ENCODE results near the gene TWF2.

TWF2 gene

DNA sequence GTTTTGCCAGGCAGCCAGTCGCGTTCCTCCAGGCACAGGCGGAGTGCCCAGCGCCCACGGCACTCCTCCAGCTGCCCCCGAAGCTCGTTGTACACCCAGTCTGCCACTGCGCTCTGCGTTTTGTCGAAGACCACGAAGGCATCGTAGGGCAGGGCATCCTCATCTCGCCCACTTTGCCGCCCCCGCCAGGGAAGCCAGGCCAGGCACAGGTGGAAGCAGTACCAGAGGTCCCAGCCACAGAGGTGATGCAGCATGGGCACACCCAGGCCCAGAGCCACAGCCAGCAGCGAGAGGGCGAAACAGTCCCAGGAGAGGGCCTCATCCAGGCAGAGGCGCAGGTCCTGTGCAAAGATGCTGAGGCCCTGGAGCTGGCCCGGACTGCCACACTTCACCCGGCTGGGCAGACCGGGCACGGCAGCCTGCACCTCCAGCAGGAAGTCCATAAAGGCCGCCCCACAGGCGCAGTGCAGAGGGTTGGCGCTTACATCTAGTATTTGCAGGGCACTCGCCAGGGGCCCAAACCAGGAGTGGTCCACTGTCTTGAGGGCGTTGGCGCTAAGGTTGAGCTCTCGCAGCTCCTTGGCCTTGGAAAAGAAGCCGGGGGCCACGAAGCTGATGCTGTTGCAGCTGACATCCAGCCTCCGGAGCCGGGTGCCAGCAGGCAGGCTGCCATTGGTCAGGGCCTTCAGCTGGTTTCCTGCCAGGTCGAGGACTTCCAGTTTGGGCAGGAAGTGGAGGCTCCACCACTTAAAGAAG, 17.2 kb downstream of the TWF2 start:
- DNase-seq = no peak

DNA sequence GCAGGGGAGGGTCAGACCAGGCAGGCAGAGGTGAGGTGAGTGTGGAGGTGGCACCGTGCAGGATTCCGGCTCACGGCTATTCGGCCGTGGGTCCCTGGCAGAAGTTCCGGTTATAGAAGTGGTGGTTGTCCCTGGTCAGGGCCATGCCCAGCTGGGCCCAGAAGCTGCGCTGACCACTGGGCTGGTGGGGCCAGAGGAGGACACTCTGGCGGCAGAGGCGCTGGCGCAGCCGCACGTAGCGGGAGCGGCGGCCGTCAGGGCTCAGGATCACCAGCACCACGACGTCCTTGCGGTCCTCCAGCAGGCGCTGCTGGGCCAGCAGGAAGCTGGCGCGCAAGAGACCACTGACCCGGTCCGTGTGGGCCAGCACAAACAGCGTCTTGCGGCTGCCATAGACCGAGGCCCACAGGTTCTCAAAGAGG, 17.8 kb downstream of the TWF2 start:
- DNase-seq = no peak

DNA sequence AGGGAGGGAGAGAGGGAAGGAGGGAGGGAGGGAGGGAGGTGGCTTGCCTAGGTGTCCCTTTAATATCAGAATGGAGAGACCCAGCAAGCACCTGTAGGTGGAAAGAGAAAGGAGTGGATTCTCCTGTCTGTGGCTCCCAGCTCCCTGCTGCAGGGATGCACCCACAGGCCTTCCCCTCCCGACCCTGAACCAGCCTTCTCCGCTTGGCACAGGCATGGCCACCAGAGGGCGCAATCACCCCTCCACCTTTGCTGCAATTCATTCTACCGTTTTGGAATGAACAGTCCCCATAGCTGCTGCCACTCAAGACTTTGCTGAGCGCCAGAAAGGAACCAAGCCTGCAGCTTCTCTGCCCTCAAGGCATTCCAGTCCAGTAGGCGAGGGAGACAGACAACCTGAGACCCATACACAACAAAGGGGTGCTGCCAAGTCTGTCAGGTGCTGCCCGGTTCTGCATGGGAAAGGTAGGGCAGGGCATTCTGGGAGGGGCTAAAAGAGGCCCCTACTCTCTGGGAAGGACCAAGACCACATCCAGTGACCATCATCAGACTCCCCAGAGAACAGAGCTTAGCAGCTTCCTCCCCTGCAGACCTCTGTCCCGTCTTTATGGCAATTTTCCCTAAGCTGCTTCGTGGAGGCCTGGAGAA, 18.5 kb downstream of the TWF2 start:
- peak; percentile 87 for DNase-seq

DNA sequence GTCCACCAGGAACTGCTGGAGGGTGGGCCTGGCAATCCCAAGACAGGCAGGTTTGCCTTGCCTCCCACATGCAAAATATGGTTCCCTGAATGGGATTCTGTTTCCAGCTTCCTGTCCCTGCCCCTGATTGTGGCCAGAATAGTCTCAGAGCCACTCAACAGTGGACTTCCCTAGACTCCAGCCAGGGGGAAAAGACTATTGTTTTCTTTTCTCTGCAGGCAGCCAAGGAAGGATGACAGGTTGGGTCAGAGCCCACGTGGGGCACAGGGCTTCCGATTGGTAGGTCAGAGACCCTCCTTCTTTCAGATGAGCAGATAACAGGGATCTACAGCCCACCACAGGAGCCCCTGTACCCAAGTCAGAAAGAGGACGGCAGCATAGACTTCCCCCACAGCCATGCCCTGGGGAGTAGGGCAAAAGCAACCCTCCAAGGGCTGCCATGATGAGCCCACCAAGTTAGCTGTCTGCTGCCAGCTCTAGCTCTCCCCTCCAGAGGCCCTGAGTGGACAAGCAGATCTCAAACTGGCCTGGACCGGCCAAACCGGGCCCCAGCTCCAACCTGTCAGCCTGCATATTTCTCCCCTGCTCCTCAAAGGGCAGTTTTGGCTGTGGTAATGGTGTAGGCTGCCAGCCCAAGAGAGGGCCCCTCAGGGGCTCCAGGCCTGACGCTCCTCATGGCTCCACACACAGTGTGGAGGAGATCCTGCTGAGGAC, 19.9 kb downstream of the TWF2 start:
- no peak for DNase-seq

- no peak for DNase-seq
Measured at GRCh38 chr3:52218454-52218853, 20.5 kb downstream of the TWF2 start.

DNA sequence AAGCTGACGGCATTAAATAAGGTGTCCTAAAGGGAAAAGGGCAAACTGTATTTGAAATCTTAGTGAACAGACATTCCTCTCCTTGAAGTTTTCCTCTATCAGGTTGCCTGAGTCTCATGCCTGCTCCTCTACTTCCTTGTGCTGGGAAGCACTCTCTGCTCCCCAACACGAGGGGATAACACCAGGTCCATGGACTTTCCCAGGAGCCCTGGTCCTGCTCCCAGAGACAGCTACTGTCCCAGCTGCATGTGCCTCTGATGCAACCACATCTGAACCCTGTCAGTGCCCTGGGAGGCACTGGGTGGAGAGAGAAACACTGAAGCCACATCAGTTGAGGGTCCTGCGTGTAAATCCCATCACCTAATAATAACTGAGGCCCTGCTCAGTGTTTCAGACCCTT, 20.9 kb downstream of the TWF2 start:
- DNase-seq = no peak

GRCh38 chr3:52217409-52217805, 21.6 kb downstream of the TWF2 start:
- peak; percentile 48 for DNase-seq

DNA sequence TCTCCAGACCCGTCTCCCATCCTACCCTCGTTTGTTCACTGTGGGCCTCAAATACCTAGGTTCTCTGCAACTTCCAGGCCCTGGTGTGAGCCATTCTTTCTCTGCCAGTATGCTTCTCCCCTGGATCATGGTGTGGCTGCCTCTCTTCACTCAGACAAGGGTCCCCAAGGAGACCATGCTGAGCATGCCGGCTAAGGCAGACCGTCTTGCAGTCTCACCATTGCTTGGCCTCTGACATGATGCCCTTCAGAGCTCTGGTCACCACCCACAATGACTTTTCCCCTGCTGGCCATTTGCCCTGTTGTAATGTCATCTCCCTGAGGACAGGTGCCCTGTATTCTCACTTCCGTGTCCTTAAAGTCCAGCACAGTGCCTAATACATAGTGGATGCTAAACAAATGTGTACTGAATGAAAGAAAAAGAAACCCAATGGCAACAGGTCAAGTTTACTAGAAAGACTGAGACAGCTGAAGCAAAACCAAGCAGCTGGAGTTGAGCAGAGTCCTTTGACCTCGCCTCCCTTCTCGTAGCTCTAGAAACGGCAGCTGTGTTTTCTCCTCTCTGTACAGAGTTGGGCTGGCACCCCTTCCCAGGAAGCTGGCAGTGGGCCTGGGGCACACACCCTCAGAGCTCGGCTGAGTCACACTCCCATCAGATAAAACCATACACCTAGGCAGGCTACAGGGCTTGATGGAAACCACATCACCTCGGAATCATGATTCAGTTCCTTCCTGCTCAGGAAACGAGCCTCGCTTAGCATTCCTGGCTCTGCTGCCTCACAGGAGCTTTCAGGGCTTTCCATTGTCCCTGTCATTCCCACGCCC, 22.2 kb downstream of the TWF2 start:
- DNase-seq = peak; percentile 90

- DNase-seq = no peak
Measured at GRCh38 chr3:52215351-52215750, 23.6 kb downstream of the TWF2 start.

- DNase-seq = no peak
Measured at GRCh38 chr3:52213901-52214300, 25.1 kb downstream of the TWF2 start.

DNA sequence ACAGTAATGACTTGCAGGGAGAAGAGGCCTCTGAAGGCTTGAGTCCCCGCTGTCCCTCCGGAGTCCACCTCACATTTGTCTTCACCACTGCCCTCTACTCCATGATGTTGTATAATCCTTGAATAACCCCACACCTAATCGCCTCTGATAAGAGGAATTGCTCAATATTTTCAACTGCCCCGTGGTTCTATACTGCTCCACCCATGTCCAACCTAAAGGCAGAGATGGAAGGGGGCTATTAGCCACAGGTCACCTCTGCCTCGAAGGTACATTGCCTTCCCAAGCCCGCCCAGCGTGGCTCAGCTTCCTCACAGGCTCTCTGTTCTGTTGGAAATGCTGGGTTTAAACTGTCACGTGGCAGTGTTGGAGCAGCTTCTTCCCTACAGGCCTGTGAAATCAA, 26.0 kb downstream of the TWF2 start:
- DNase-seq = no peak

DNA sequence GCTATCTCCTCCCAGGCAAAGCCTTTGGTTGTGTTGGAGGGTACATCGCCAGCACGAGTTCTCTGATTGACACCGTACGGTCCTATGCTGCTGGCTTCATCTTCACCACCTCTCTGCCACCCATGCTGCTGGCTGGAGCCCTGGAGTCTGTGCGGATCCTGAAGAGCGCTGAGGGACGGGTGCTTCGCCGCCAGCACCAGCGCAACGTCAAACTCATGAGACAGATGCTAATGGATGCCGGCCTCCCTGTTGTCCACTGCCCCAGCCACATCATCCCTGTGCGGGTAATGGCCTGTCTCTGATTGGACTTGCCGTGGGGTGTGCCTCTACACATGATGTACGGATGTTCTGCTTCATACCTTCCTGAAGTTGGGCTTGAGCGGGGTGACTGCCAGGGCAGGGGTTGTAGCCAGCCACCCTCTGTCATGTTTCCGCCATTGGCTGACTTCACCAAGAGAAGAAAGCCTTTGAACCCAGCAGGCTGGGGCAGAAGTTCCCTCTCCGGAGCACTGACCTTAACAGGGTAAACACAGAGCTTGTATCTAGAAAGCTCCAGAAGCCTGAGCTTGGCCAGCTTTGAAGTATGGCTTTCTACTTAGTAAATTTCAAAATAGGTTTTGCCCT, 27.6 kb downstream of the TWF2 start:
- no peak for DNase-seq

DNA sequence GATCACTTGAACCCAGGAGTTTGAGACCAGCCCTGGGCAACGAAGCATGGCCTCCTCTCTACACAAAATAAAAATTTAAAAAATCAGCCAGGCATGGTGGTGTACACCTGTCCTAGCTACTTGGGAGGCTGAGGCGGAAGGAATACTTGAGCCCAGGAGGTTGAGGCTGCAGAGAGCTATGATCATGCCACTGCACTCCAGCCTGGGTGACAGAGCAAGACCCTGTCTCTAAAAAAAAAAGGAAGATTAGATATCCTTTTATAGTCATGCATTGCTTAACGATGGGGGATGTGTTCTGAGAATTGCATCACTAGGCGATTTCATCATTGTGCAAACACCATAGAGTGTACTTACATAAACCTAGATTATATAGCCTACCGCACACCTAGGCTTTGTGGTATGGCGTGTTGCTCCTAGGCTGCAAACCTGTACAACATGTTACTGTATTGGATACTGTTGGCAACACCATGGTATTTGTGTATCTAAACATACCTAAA, 28.4 kb downstream of the TWF2 start:
- no peak for DNase-seq

- DNase-seq = no peak
Measured at GRCh38 chr3:52210037-52210436, 28.9 kb downstream of the TWF2 start.

DNA sequence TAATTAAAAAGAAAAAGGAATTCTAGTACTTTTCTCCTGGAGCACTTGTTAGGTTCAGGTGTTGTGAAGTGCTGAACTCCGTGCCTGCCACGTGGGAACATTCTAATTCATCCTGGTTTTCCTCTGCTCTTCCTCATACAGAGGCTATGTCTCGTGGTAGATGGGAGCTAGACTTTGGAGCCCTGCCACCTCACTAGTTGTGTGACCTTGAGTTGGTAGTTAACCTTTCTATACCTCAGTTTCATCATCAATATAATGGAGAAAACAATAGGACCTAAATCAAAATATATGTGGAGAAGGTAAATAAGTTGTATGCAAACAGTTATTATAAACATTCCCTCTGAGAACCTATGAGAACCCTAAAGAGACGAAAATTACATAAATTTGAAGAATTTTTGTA, 30.4 kb downstream of the TWF2 start:
- DNase-seq = no peak

DNA sequence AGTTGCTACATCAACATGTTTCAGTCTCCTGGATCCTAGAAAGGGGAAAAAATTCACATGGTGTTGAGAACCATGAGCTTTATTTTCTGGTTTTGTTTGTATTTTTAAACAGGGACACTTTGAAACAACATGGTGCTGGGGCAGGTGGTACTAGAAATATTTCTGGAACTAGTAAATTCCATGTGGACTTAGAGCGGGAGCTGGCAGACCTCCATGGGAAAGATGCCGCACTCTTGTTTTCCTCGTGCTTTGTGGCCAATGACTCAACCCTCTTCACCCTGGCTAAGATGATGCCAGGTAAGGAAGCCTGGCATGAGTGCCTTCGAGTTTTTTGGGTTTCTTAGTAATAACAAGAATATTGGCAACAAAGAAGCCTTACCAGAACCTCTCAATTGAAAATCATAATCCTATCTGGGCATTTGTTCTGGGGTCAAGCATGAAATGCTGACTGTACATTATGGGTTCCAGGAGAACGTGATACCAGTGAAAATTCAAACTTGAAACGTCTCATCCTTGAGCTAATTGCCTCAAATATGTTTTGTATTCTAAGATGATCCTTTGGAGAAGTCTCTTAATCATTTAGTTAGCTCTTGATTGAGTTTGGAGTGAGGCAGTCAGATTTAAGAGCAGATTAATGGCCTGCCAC, 33.1 kb downstream of the TWF2 start:
- DNase-seq = no peak

DNA sequence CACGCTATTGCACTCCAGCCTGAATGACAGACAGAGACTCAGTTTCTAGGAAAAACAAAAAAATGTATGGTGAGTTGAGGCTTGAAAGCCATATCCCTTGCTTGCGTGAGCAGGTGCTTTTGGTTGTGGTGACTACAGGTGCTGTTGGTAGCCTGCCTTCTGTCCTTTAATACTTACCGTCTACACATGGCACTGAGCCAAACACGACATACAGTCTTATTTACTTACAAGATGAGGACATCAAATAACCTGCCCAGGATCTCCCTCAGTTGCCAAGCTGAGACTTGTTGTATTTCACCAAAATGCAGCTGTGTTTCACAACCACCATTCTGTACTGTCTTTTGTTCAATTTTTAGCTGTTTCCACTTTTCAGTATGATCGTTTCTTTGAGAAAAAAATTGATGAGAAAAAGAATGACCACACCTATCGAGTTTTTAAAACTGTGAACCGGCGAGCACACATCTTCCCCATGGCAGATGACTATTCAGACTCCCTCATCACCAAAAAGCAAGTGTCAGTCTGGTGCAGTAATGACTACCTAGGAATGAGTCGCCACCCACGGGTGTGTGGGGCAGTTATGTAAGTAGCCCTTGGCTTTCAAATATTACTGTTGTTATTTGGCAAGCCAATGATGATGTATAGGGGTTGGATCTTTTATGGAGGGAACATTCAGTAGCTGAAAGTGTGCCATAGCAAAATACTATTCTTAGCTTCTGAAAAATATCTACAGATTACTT, 34.5 kb downstream of the TWF2 start:
- DNase-seq = no peak

- DNase-seq = no peak
Measured at GRCh38 chr3:52203701-52204100, 35.3 kb downstream of the TWF2 start.

GRCh38 chr3:52202384-52203077, 36.4 kb downstream of the TWF2 start:
- no peak for DNase-seq

- DNase-seq = no peak
Measured at GRCh38 chr3:52200981-52201679, 37.8 kb downstream of the TWF2 start.

Data from RPMI8226 (cell line).